H9 (cell line): ENCODE results near the gene CELF1. TPM values are rescaled to one million over a fixed set of nuclear protein-coding genes. Genes with fewer than 3 reads are reported as not detected.

Source experiments
- DNase-seq: peaks from one replicate; pipeline ENCODE4 v3.0.0-alpha.2; 2017
- H2AFZ ChIP-seq: one replicate; pipeline ENCODE4 v1.6.1; 2013; ENCODE audit warnings: mild to moderate bottlenecking, low read length, control low read depth, moderate library complexity
- H2AK5ac ChIP-seq: 2 replicates; pipeline ENCODE4 v1.6.1; 2013; ENCODE audit warnings: low read length, control low read depth, mixed read lengths; ENCODE audit not compliant: insufficient read length
- H2BK120ac ChIP-seq: one replicate; pipeline ENCODE4 v1.6.1; 2013; ENCODE audit warnings: low read depth, mild to moderate bottlenecking, low read length, control low read depth, inconsistent platforms; ENCODE audit not compliant: poor library complexity, severe bottlenecking
- H2BK12ac ChIP-seq: 2 replicates; pipeline ENCODE4 v1.6.1; 2013; ENCODE audit warnings: low read length, control low read depth, mixed read lengths, low read depth; ENCODE audit not compliant: insufficient read length
- H2BK15ac ChIP-seq: 2 replicates; pipeline ENCODE4 v1.6.1; 2013; ENCODE audit warnings: low read depth, low read length, control low read depth
- H2BK20ac ChIP-seq: one replicate; pipeline ENCODE4 v1.6.1; 2013; ENCODE audit warnings: low read depth, mild to moderate bottlenecking, low read length, control low read depth, inconsistent platforms; ENCODE audit not compliant: poor library complexity, severe bottlenecking
- H2BK5ac ChIP-seq: 2 replicates; pipeline ENCODE4 v1.6.1; 2013; ENCODE audit warnings: low read length, control low read depth, mixed read lengths; ENCODE audit not compliant: insufficient read length
- H3K14ac ChIP-seq: 2 replicates; pipeline ENCODE4 v1.6.1; 2013; ENCODE audit warnings: low read length, control low read depth; ENCODE audit not compliant: insufficient read depth
- H3K18ac ChIP-seq: 2 replicates; pipeline ENCODE4 v1.6.1; 2013; ENCODE audit warnings: low read depth, mild to moderate bottlenecking, mixed read lengths, low read length, control low read depth; ENCODE audit not compliant: insufficient read length
- H3K23ac ChIP-seq: 2 replicates; pipeline ENCODE4 v1.6.1; 2013; ENCODE audit warnings: low read length, control low read depth, mixed read lengths, low read depth; ENCODE audit not compliant: insufficient read length
- H3K23me2 ChIP-seq: 2 replicates; pipeline ENCODE4 v1.6.1; 2013; ENCODE audit warnings: low read depth, mild to moderate bottlenecking, mixed read lengths, low read length, control low read depth; ENCODE audit not compliant: insufficient read length, poor library complexity, severe bottlenecking
- H3K27ac ChIP-seq: 2 replicates; pipeline ENCODE4 v1.5.1; 2013; ENCODE audit warnings: low read length, control low read depth, mixed read lengths, low read depth; ENCODE audit not compliant: insufficient read length
- H3K27me3 ChIP-seq: 2 replicates; pipeline ENCODE4 v1.6.1; 2013; ENCODE audit warnings: low read length, control low read depth, inconsistent platforms; ENCODE audit not compliant: insufficient read depth
- H3K4ac ChIP-seq: 2 replicates; pipeline ENCODE4 v1.6.1; 2013; ENCODE audit warnings: low read depth, mild to moderate bottlenecking, control low read depth, inconsistent platforms, low read length, moderate library complexity
- H3K4me1 ChIP-seq: 2 replicates; pipeline ENCODE4 v1.6.1; 2013; ENCODE audit warnings: low read length, control low read depth, inconsistent platforms; ENCODE audit not compliant: insufficient read depth
- H3K4me2 ChIP-seq: 2 replicates; pipeline ENCODE4 v1.6.1; 2013; ENCODE audit warnings: low read length, control low read depth, mixed read lengths; ENCODE audit not compliant: insufficient read length, insufficient read depth
- H3K56ac ChIP-seq: 2 replicates; pipeline ENCODE4 v1.6.1; 2013; ENCODE audit warnings: low read depth, mild to moderate bottlenecking, mixed read lengths, low read length, control low read depth; ENCODE audit not compliant: insufficient read length
- H3K79me1 ChIP-seq: 2 replicates; pipeline ENCODE4 v1.6.1; 2013; ENCODE audit warnings: low read depth, mild to moderate bottlenecking, moderate library complexity, low read length, control low read depth, inconsistent platforms; ENCODE audit not compliant: insufficient read depth, poor library complexity, severe bottlenecking
- H3K79me2 ChIP-seq: 2 replicates; pipeline ENCODE4 v1.6.1; 2013; ENCODE audit warnings: low read length, control low read depth, inconsistent platforms; ENCODE audit not compliant: insufficient read depth
- H3K9ac ChIP-seq: 2 replicates; pipeline ENCODE4 v1.6.1; 2013; ENCODE audit warnings: low read length, control low read depth, mixed read lengths; ENCODE audit not compliant: insufficient read length; ENCODE audit errors: extremely low read depth
- H3K9me3 ChIP-seq: one replicate; pipeline ENCODE4 v1.6.1; 2013; ENCODE audit warnings: low read depth, low read length, inconsistent platforms; ENCODE audit not compliant: control insufficient read depth
- H3T11ph ChIP-seq: one replicate; pipeline ENCODE4 v1.6.1; 2013; ENCODE audit warnings: mild to moderate bottlenecking, low read length, control low read depth, inconsistent platforms
- H4K20me1 ChIP-seq: one replicate; pipeline ENCODE4 v1.6.1; 2013; ENCODE audit not compliant: control insufficient read depth, insufficient read length, insufficient read depth
- H4K5ac ChIP-seq: 2 replicates; pipeline ENCODE4 v1.6.1; 2013; ENCODE audit warnings: low read depth, mild to moderate bottlenecking, mixed read lengths, low read length, control low read depth; ENCODE audit not compliant: insufficient read length
- H4K8ac ChIP-seq: replicated peaks from 2 replicates; pipeline ENCODE4 v1.6.1; 2013; ENCODE audit warnings: low read length, control low read depth, mixed read lengths, low read depth; ENCODE audit not compliant: insufficient read length
- H4K91ac ChIP-seq: 2 replicates; pipeline ENCODE4 v1.6.1; 2013; ENCODE audit warnings: low read depth, mild to moderate bottlenecking, moderate library complexity, mixed read lengths, low read length, control low read depth; ENCODE audit not compliant: insufficient read length
- H3K27ac Mint-ChIP-seq, 3 experiments: 2 replicates in 2 of 3; 3 replicates in 1 of 3; pipeline ENCODE4 v1.8.0; 2020 to 2021; ENCODE audit warnings: mixed read lengths in 3 of 3, mild to moderate bottlenecking in 1 of 3, moderate library complexity in 1 of 3
- H3K27me3 Mint-ChIP-seq: 2 replicates; pipeline ENCODE4 v1.8.0; 2021; ENCODE audit warnings: low read depth, mild to moderate bottlenecking, moderate library complexity, mixed read lengths
- H3K36me3 Mint-ChIP-seq, 3 experiments: 2 replicates in 2 of 3; 3 replicates in 1 of 3; pipeline ENCODE4 v1.8.0; 2020 to 2021; ENCODE audit warnings: low read depth in 3 of 3, mixed read lengths in 3 of 3; ENCODE audit not compliant: insufficient read depth in 1 of 3
- H3K4me1 Mint-ChIP-seq, 2 experiments: 2 replicates each; pipeline ENCODE4 v1.8.0; 2020; ENCODE audit warnings: mixed read lengths in 2 of 2
- H3K4me3 Mint-ChIP-seq, 2 experiments: 2 replicates in 1 of 2; 3 replicates in 1 of 2; pipeline ENCODE4 v1.8.0; 2020 to 2021; ENCODE audit warnings: mild to moderate bottlenecking in 2 of 2, mixed read lengths in 2 of 2, moderate library complexity in 1 of 2
- H3K9me3 Mint-ChIP-seq, 2 experiments: 2 replicates in 1 of 2; 3 replicates in 1 of 2; pipeline ENCODE4 v1.8.0; 2020; ENCODE audit warnings: mild to moderate bottlenecking in 2 of 2, mixed read lengths in 2 of 2, moderate library complexity in 1 of 2
- CTCF ChIP-seq: fragments of 200-600 bp; sonication (generic); conservative IDR thresholded peaks from 3 replicates; pipeline ENCODE4 v1.8.0; 2021; ENCODE audit warnings: antibody characterized with exemption, mild to moderate bottlenecking
- total RNA-seq: library from RNA; stranded (reverse); gene quantifications from 2 replicates; pipeline ENCODE4 v1.2.1, GENCODE V29; 2021

CELF1 gene
- total RNA-seq, 1 experiment from 2014 or later, result 211 TPM

DNA sequence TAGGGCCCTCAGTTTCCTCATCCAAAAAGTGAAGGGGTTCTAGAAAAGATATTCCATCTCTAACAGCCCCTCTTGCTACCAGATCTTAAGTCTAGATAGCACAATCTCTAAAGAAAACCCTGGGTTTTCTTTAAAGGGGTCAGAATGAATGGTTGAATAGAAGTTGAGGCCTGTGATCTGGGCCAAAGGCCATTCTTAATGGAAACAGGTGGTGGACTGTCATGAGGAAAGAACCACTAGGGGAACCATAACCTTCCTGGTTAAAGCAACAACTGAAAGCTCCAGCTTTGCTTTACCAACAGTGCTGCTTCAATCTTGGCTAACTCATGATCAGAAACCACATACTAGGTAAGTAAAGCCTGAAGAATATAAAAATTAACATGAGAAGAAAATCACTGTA lies 1.8 kb downstream of the CELF1 start:
- H2AK5ac ChIP-seq, result no peak overlapping the region
- H2BK15ac ChIP-seq, result no peak overlapping the region
- H3K27me3 Mint-ChIP-seq, result peaks cover 2% of the 10 kb centered on the region; the same call in 1 of the 2 replicates
- H3K4me2 ChIP-seq, result peak overlapping the region; percentile 86
- H2BK120ac ChIP-seq, result no peak overlapping the region
- no peak overlapping the region for H2AFZ ChIP-seq
- no peak overlapping the region for H2BK12ac ChIP-seq
- peak overlapping the region in 2 of 3 experiments; percentile 20 to 88; a peak in 3 of 7 replicates for H3K27ac Mint-ChIP-seq
- no peaks in the 10 kb centered on the region for H3K79me1 ChIP-seq
- no peak overlapping the region for H4K8ac ChIP-seq
- H3K14ac ChIP-seq, result no peak overlapping the region
- no peaks in the 10 kb centered on the region; the same call in 1 of the 2 replicates for H3K4me1 ChIP-seq
- peaks cover 25 to 29% of the 10 kb centered on the region in 2 experiments for H3K4me1 Mint-ChIP-seq
- TF ChIP-seq CTCF, result peak; percentile 64
- H3K23ac ChIP-seq, result no peak overlapping the region
- no peaks in the 10 kb centered on the region for H4K20me1 ChIP-seq
- DNase-seq, result no peak
- no peak overlapping the region for H4K5ac ChIP-seq
- no peak overlapping the region for H3K9ac ChIP-seq
- no peak overlapping the region for H3K27ac ChIP-seq
- no peaks in the 10 kb centered on the region for H3K9me3 ChIP-seq
- H4K91ac ChIP-seq, result no peak overlapping the region
- H3K4ac ChIP-seq, result no peak overlapping the region
- H3K9me3 Mint-ChIP-seq, result peaks cover 0 to 3% of the 10 kb centered on the region in 2 experiments; a peak in 1 of 5 replicates
- no peak overlapping the region for H3K18ac ChIP-seq
- peaks cover 55% of the 10 kb centered on the region for H3K79me2 ChIP-seq
- H3K36me3 Mint-ChIP-seq, result peaks cover 14 to 40% (median 23%) of the 10 kb centered on the region in 3 experiments; a peak in 6 of 7 replicates
- no peaks in the 10 kb centered on the region for H3K27me3 ChIP-seq
- no peak overlapping the region for H2BK20ac ChIP-seq
- H3K23me2 ChIP-seq, result peaks cover 3% of the 10 kb centered on the region
- H3T11ph ChIP-seq, result no peak overlapping the region
- no peak overlapping the region for H2BK5ac ChIP-seq
- peak overlapping the region; percentile 99 to 100 for H3K4me3 Mint-ChIP-seq
- H3K56ac ChIP-seq, result no peak overlapping the region
